Activated T-helper 1 cell treated with anti-CD3 and anti-CD28 coated beads, Interleukin-2, amount 50 U/mL, for 16 hours (primary cell): ENCODE measurements around the gene MERTK.

Experiments used
- DNase-seq, 2 donors: peaks; one replicate each; pipeline ENCODE4 v3.0.0-alpha.2; 2020; ENCODE audit warnings: low read depth in 1 of 2, low spot score in 1 of 2

The MERTK gene

GRCh38 chr2:112006076-112006410, 107.6 kb downstream of the MERTK start:
- no peak for DNase-seq

DNA sequence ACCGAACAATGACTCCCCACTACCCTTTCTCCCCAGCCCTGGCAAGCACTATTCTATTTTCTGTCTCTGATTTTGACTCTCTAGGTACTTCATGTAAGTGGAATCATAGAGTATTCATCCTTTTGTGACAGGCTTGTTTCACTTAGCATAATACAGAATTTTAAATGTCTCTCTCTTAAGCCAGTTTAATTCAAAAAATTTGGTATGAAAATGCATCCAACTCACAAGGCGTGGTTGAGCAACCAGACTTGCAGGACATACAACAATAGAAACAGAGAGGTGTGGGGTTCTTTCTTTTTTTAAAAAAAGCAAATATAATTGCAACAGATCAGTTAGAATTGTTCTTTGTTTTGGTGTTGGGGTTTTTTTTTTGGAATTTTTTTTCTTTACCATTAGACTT, 109.1 kb downstream of the MERTK start:
- DNase-seq, result no peak

GRCh38 chr2:112008910-112009485, 110.6 kb downstream of the MERTK start:
- no peak for DNase-seq

DNA sequence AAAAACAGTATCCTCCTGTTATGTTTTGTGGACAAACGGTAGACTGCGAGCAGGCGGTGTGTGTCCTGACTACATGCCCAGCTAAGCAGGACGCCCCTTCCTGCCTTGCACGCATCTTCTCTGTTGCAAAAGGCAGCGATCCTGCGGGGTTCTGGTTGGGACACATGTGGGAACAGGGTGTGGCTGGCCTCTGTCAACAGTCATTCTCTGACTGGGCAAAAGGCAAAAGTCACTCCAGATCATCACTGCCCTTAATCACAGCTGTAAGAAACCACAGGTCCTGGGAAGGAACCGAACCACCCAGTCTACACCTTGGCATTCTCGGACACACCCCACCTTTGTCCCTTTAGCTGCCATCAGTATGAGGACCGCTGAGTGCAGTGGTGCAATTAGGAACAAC, 112.3 kb downstream of the MERTK start:
- DNase-seq, result no peak

DNA sequence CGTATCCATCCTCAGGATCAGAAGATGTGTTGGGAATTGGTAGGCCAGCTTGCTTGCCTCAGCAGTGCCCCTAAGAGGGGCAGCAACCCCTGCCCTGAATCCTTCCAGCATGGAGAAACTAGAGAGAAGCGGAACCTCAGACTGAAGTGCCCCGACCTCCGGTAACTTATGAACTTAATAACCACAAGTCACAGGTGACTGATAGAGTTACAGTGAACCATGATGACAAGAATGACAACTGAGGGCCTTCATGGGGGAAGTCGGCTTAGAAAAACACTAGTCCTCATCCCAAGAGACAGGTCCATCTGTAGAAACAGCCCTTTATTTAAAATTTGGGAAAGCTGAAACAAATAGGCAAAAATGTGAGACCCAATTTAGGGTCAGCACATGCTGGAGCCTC, 114.1 kb downstream of the MERTK start:
- no peak for DNase-seq

DNA sequence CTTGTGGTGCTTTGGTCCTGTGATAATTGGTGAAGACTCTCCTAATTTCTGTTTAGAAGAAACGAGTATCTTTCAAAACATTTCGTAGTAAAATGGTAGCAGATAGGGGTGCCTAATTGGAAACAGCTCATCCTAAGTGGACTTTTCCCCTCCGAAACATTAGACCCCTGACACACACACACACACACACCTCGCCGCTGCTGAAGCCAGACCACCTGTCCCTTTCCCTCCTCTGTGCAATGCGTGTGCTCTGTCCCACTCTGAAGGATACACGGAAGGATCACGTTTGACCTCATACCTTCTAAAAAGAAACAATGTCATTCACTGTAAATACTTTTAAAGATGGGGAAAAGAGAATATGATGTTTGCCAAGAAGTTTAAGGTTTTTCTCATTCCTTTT, 120.4 kb downstream of the MERTK start:
- DNase-seq, result no peak

- no peak for DNase-seq
Observed at GRCh38 chr2:112019569-112019982, 121.2 kb downstream of the MERTK start.

- no peak for DNase-seq
Observed at GRCh38 chr2:112020561-112020960, 122.2 kb downstream of the MERTK start.

GRCh38 chr2:112021290-112021689, 122.9 kb downstream of the MERTK start:
- DNase-seq, result no peak

DNA sequence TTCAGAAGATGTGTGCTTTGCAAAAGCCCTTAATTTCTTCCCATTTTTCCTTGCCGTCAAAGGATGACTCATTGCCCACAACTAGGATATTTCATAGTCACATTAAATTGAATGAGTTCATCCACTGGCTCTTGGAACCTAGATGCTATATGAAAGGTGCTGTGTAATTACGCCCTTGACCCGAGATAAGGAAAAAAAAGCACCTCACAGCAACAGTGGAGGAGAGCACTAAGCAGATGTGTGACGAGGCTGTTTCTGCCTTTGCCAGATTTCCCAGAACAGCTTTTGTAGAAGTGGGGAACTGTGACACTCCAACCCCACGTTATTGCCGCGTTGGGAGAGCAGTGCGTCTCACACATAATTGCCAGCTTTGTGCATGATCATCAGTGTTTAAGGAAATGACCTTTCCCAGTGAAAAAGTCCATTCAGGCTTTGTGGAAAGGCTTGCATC, 123.4 kb downstream of the MERTK start:
- no peak for DNase-seq

DNA sequence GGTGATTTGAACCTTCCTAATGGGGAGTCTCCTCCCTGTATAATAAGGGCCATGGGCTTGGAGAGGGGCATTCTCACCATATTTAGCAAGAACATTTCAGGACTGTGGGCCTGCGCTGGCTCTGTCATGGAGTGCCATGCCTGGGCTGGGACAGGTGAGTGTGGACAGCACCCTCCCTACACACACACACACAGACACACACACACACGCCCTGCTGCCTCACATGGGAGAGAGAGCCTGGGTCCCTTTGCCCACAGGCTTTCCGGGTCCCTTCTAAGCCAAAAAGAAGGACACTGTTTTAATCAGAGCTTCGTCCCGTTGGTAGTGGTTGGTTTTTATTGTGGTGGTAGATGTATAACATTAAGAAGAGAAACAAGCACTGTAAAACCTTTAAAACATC, 125.3 kb downstream of the MERTK start:
- no peak for DNase-seq

- no peak for DNase-seq
Observed at GRCh38 chr2:112024231-112024630, 125.8 kb downstream of the MERTK start.

- no peak for DNase-seq
Observed at GRCh38 chr2:112024896-112025491, 126.6 kb downstream of the MERTK start.

DNA sequence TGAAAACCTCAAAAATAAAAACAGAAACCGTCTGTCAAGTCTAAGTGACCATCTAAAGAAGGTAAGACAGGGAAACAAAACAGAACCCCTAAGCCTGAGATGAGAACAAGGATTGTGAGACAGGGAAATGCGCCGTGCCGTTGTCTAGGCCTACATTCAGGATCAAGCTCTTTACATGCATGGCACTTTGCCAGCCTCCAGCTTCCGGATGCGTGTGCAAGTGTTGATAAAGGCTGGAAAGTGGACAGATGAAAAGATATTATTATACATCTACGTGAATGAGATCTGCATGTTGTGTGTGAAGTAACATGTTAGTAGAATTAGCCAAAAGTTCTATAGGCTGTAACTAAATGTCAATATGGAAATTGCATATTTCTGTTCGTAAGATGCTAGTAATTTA, 128.1 kb downstream of the MERTK start:
- no peak for DNase-seq

DNA sequence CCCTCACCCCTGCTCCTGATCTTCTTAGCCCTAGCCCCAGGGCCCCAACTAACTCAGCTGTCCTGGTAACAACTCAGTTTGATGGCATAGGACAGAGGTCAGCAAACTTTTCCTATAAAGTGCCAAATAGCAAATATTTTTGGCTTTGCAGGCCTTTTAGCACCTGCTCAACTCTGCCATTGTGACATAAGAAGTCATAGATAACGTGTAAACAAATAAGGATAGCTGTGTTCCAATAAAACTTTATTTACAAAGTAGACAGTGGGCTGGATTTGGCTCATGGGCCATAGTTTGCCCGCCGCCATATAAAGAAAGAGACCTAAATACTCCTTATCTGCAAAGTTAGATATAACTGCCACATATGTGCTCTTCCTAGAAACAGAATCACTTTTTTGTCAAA, 129.4 kb downstream of the MERTK start:
- DNase-seq, result no peak

DNA sequence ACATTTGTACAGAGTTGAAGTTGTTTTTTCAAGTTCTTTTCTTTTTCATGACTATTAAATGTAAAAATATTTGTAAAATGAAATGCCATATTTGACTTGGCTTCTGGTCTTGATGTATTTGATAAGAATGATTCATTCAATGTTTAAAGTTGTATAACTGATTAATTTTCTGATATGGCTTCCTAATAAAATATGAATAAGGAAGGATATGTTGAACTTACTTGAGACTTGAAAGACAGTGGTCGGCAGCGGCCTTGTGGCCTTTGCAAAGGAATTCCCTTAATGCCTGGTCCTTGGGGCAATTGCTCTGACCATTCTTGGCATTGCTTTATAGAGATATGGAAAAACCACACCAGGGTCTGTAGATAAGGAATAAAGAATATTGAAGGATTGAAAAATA, 130.8 kb downstream of the MERTK start:
- no peak for DNase-seq

GRCh38 chr2:112031473-112032223, 133.2 kb downstream of the MERTK start:
- no peak for DNase-seq

- no peak for DNase-seq
Observed at GRCh38 chr2:112032224-112032586, 133.8 kb downstream of the MERTK start.

GRCh38 chr2:112032689-112033465, 134.5 kb downstream of the MERTK start:
- DNase-seq, result no peak

- no peak for DNase-seq
Observed at GRCh38 chr2:112033600-112033999, 135.2 kb downstream of the MERTK start.

GRCh38 chr2:112034924-112035323, 136.5 kb downstream of the MERTK start:
- DNase-seq, result no peak

DNA sequence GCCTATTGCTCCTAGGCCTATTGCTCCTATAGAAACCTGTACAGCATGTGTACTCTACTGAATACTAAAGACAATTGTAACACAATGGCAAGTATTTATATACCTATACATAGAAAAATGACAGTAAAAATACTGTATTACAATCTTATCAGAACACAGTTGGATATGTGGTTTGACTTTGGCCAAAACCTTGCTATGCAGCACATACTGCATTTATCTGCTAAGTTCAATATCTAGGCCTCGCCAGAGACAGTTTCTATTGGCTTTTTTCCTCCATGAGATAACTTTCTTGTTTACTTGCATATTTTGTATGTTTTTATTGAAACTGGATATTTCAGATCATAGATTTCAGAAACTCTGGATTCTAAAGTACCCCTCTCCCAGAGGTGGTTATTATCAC, 137.4 kb downstream of the MERTK start:
- DNase-seq, result no peak
